Gastroesophageal sphincter (tissue), 4 donors: ENCODE results near the gene KIF5A. TPM values are rescaled to one million over a fixed set of nuclear protein-coding genes. Genes with fewer than 3 reads are reported as not detected.

Experiments
- ATAC-seq: fragments of 150-250 bp; one replicate; pipeline ENCODE4 v1.9.1; 2016; ENCODE audit warnings: mild to moderate bottlenecking, moderate library complexity
- H3K27ac ChIP-seq, 4 donors: fragments of 200-600 bp; sonication (generic) in 3 of 4; 1 replicate in 3 of 4; 2 replicates in 1 of 4; pipeline ENCODE4 v1.5.1; 2016 to 2019
- H3K27me3 ChIP-seq: fragments of 200-600 bp; sonication (generic); one replicate; pipeline ENCODE4 v1.5.1; 2019
- H3K36me3 ChIP-seq, 2 donors: fragments of 200-600 bp; sonication (generic); one replicate each; pipeline ENCODE4 v1.5.1; 2019; ENCODE audit warnings: control low read depth in 1 of 2
- H3K4me1 ChIP-seq, 3 donors: fragments of 200-600 bp; sonication (generic); 1 replicate in 2 of 3; 2 replicates in 1 of 3; pipeline ENCODE4 v1.5.1; 2016 to 2019; ENCODE audit warnings: control low read depth in 2 of 3
- H3K4me3 ChIP-seq, 2 donors: fragments of 200-600 bp; sonication (generic); one replicate each; pipeline ENCODE4 v1.5.1; 2019; ENCODE audit warnings: mild to moderate bottlenecking in 1 of 2, moderate library complexity in 1 of 2
- H3K9me3 ChIP-seq, 3 donors: fragments of 200-600 bp; sonication (generic); one replicate each; pipeline ENCODE4 v1.5.1; 2017 to 2019; ENCODE audit warnings: control low read depth in 2 of 3
- CTCF ChIP-seq, 4 experiments: fragments of 200-600 bp in 2 of 4; fragments of 450-650 bp in 2 of 4; sonication (generic) in 1 of 4; IDR thresholded peaks; one replicate each; pipeline ENCODE4 v1.5.1; 2017 to 2019; ENCODE audit warnings: antibody characterized with exemption in 4 of 4, mild to moderate bottlenecking in 2 of 4, moderate library complexity in 2 of 4
- EP300 ChIP-seq: sonication (generic); formaldehyde crosslinking; IDR thresholded peaks from one replicate; pipeline ENCODE4 v1.6.1; 2017; ENCODE audit warnings: antibody characterized with exemption, mild to moderate bottlenecking
- POLR2A ChIP-seq, 2 donors: fragments of 450-650 bp; IDR thresholded peaks; one replicate each; pipeline ENCODE4 v1.6.1; 2017; ENCODE audit warnings: antibody characterized with exemption in 2 of 2, mild to moderate bottlenecking in 2 of 2, moderate library complexity in 1 of 2
- POLR2AphosphoS5 ChIP-seq: sonication (generic); formaldehyde crosslinking; IDR thresholded peaks from one replicate; pipeline ENCODE4 v1.6.1; 2017; ENCODE audit warnings: antibody characterized with exemption
- WGBS, 2 donors: methylation state at CpG; one replicate each; pipeline ENCODE4 v1.1.5; 2018; ENCODE audit warnings: low coverage in 1 of 2; 5-methylcytosine and 5-hydroxymethylcytosine counted together
- total RNA-seq, 4 donors: library from RNA; depleted of rRNA; stranded (reverse); fragments of >200 nt; gene quantifications; one replicate each; pipeline ENCODE4 v1.1.0, GENCODE V29; 2016

The KIF5A gene
- total RNA-seq, 4 donors from 2014 or later, result 0.89 to 4.7 (median 1.6) TPM

GRCh38 chr12:57549203-57549908 is 488 bp upstream of the KIF5A start:
- Histone ChIP-seq H3K4me3 (peak overlapping the region; percentile 41 to 54), H3K27me3 (peaks cover 28% of the 10 kb centered on the region), H3K9me3 (no peaks in the 10 kb centered on the region), H3K36me3 (no peaks in the 10 kb centered on the region), H3K4me1 (peaks cover 3 to 42% (median 15%) of the 10 kb centered on the region in 3 donors), H3K27ac (peak overlapping the region in 1 of 4 donors; percentile 38)
- 31 to 70% methylated on average over 2 to 12 of the region's 13 CpGs for WGBS, 2 donors
- ATAC-seq, result no peak
- TF ChIP-seq EP300, result no peak
- TF ChIP-seq POLR2AphosphoS5, result no peak
- TF ChIP-seq CTCF (IDR thresholded peaks at IDR 0.05), result no peak
- no peak for TF ChIP-seq POLR2A (IDR thresholded peaks at IDR 0.05)

GRCh38 chr12:57550641-57551549 is 1.1 kb downstream of the KIF5A start:
- no peak for ATAC-seq
- WGBS, 2 donors, result 64 to 95% methylated on average over 2 to 4 of the region's 7 CpGs
- H3K9me3 ChIP-seq, result no peaks in the 10 kb centered on the region
- no peak overlapping the region for H3K27ac ChIP-seq
- H3K4me3 ChIP-seq, result peak overlapping the region in 1 of 2 donors; percentile 54
- TF ChIP-seq EP300 (no peak), POLR2AphosphoS5 (no peak), CTCF (IDR thresholded peaks at IDR 0.05) (no peak), POLR2A (IDR thresholded peaks at IDR 0.05) (no peak)
- H3K36me3 ChIP-seq, result no peaks in the 10 kb centered on the region
- peaks cover 0 to 27% (median 8%) of the 10 kb centered on the region in 3 donors for H3K4me1 ChIP-seq
- peaks cover 28% of the 10 kb centered on the region for H3K27me3 ChIP-seq

- Histone ChIP-seq H3K36me3 (no peaks in the 10 kb centered on the region), H3K27ac (no peak overlapping the region), H3K27me3 (peaks cover 28% of the 10 kb centered on the region), H3K9me3 (no peaks in the 10 kb centered on the region), H3K4me3 (no peak overlapping the region), H3K4me1 (peaks cover 0 to 21% (median 5%) of the 10 kb centered on the region in 3 donors)
- no peak for ATAC-seq
- TF ChIP-seq POLR2A (IDR thresholded peaks at IDR 0.05) (no peak), POLR2AphosphoS5 (no peak), CTCF (IDR thresholded peaks at IDR 0.05) (no peak), EP300 (no peak)
- 73 to 92% methylated on average over 2 of the region's 3 CpGs for WGBS, 2 donors
Measured at GRCh38 chr12:57551637-57552305, 1.9 kb downstream of the KIF5A start.

- TF ChIP-seq EP300, result no peak
- H3K36me3 ChIP-seq, result no peaks in the 10 kb centered on the region
- peaks cover 0 to 19% (median 5%) of the 10 kb centered on the region in 3 donors for H3K4me1 ChIP-seq
- no peak overlapping the region for H3K27ac ChIP-seq
- H3K4me3 ChIP-seq, result no peak overlapping the region
- no peaks in the 10 kb centered on the region for H3K9me3 ChIP-seq
- 73 to 83% methylated on average over 2 of the region's 2 CpGs for WGBS, 2 donors
- no peak for ATAC-seq
- H3K27me3 ChIP-seq, result peaks cover 28% of the 10 kb centered on the region
Measured at GRCh38 chr12:57552306-57552651, 2.4 kb downstream of the KIF5A start.

- WGBS, 2 donors, result 33 to 71% methylated on average over 1 to 6 of the region's 6 CpGs
- Histone ChIP-seq H3K27me3 (peaks cover 28% of the 10 kb centered on the region), H3K4me3 (no peak overlapping the region), H3K27ac (no peak overlapping the region), H3K36me3 (no peaks in the 10 kb centered on the region), H3K9me3 (no peaks in the 10 kb centered on the region), H3K4me1 (peaks cover 0 to 16% (median 5%) of the 10 kb centered on the region in 3 donors)
- ATAC-seq, result no peak
- no peak for TF ChIP-seq CTCF (IDR thresholded peaks at IDR 0.05)
Measured at GRCh38 chr12:57552835-57553313, 3.0 kb downstream of the KIF5A start.
